ENCODE results near the gene MYLIP.

DNA sequence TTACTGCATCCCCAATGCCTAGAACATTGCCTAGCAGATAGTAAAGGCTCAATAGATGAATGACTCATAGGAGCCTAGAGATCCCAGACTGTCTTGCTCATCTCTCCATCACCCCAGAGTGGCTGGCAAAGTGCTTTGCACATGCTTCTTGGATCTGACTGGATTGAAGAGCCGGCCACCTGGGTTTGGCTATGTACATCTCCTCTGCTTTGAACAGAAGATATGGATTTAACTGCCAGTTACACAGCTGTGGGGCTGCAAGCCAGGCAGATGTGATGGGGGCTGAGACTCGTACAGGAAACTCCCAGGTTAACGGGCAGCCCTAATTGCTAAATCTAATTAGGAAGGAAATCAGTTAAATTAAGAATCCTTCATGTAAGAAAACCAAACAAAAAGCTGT is 28.6 kb downstream of the MYLIP start:
- no peak for TF ChIP-seq SUZ12 (IDR thresholded peaks at IDR 0.05)
- no peak for TF ChIP-seq SP1 (IDR thresholded peaks at IDR 0.05)
- TF ChIP-seq BHLHE40 (IDR thresholded peaks at IDR 0.05; ENCODE audit: borderline replicate concordance) = no peak
- TF ChIP-seq CTBP1 (IDR thresholded peaks at IDR 0.05; ENCODE audit: borderline replicate concordance) = no peak
- no peak for TF ChIP-seq FOXK2 (IDR thresholded peaks at IDR 0.05)
- no peak for TF ChIP-seq FOXA1 (IDR thresholded peaks at IDR 0.05)
- no peak for TF ChIP-seq FOXM1 (IDR thresholded peaks at IDR 0.05; ENCODE audit: borderline replicate concordance)
- TF ChIP-seq ZNF384 (IDR thresholded peaks at IDR 0.05) = no peak
- TF ChIP-seq L3MBTL2 (conservative IDR thresholded peaks at IDR 0.05) = no peak
- TF ChIP-seq ELF4 (IDR thresholded peaks at IDR 0.05) = no peak
- TF ChIP-seq LEF1 (IDR thresholded peaks at IDR 0.05; ENCODE audit: borderline replicate concordance) = no peak
- TF ChIP-seq HDGF (IDR thresholded peaks at IDR 0.05; ENCODE audit: borderline replicate concordance) = no peak
- TF ChIP-seq ARNT (IDR thresholded peaks at IDR 0.05) = no peak
